Measurements from ENCODE around the gene PIP5K1C. TPM values are rescaled to one million over a fixed set of nuclear protein-coding genes. Genes with fewer than 3 reads are reported as not detected.

The PIP5K1C gene
- total RNA-seq, 1 donor from 2014 or later = 42.0 TPM

DNA sequence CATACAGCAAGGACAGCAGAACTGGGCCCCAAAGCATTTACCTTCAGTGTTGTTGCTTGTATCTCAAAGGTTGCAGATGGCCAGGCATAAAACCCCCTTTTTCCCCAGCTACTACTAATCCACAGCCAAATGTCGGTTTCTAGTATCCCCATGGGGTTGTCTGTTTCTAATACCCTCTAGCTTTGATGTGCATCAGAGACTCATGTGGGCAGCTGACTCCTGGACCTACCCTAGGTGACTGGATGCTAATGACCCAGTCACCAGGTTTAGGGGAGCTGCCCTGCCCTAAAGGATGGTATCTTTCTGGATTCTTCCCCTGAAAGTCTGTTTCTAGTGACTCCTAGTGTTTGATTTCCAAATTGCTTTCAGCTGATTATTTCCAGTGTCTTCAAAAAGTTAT is 31.8 kb upstream of the PIP5K1C start:
- no peaks in the 10 kb centered on the region for H3K9me3 ChIP-seq (ENCODE audit: insufficient read depth, low read depth, low read length)
- Mint-ChIP-seq H3K4me1 (ENCODE audit: low read depth, unreplicated experiment) (no peaks in the 10 kb centered on the region), H3K9me3 (ENCODE audit: unreplicated experiment) (no peaks in the 10 kb centered on the region), H3K27me3 (ENCODE audit: low read depth, unreplicated experiment) (peaks cover 13% of the 10 kb centered on the region), H3K4me3 (ENCODE audit: unreplicated experiment) (no peak overlapping the region), H3K27ac (ENCODE audit: unreplicated experiment) (no peak overlapping the region), H3K36me3 (ENCODE audit: low read depth, unreplicated experiment) (no peaks in the 10 kb centered on the region)
- no peak for TF ChIP-seq EZH2 (IDR thresholded peaks at IDR 0.05; ENCODE audit: insufficient read depth, low read length)
- TF ChIP-seq, protein P1, sequence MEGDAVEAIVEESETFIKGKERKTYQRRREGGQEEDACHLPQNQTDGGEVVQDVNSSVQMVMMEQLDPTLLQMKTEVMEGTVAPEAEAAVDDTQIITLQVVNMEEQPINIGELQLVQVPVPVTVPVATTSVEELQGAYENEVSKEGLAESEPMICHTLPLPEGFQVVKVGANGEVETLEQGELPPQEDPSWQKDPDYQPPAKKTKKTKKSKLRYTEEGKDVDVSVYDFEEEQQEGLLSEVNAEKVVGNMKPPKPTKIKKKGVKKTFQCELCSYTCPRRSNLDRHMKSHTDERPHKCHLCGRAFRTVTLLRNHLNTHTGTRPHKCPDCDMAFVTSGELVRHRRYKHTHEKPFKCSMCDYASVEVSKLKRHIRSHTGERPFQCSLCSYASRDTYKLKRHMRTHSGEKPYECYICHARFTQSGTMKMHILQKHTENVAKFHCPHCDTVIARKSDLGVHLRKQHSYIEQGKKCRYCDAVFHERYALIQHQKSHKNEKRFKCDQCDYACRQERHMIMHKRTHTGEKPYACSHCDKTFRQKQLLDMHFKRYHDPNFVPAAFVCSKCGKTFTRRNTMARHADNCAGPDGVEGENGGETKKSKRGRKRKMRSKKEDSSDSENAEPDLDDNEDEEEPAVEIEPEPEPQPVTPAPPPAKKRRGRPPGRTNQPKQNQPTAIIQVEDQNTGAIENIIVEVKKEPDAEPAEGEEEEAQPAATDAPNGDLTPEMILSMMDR (IDR thresholded peaks at IDR 0.05; ENCODE audit: insufficient read depth, low read depth, low read length) = no peak
- H2AFZ ChIP-seq (ENCODE audit: low read depth, low read length) = no peak overlapping the region
- H3K79me2 ChIP-seq (ENCODE audit: insufficient read depth, low read length) = no peaks in the 10 kb centered on the region
- H3K36me3 ChIP-seq (ENCODE audit: insufficient read depth, low read length) = no peaks in the 10 kb centered on the region
- H4K20me1 ChIP-seq (ENCODE audit: insufficient read depth, low read length) = no peaks in the 10 kb centered on the region
- H3K4me3 ChIP-seq (ENCODE audit: insufficient read depth, low read depth, low read length) = no peak overlapping the region
- no peak overlapping the region for H3K27ac ChIP-seq (ENCODE audit: low read depth, low read length)
- H3K27me3 ChIP-seq (ENCODE audit: insufficient read depth, low read length) = no peaks in the 10 kb centered on the region
- FAIRE-seq (no peak), DNase-seq (ENCODE audit: low read depth) (no peak)
- no peak overlapping the region for H3K9ac ChIP-seq (ENCODE audit: low read length)
- no peak overlapping the region for H3K4me2 ChIP-seq (ENCODE audit: low read length)
- no peaks in the 10 kb centered on the region for H3K4me1 ChIP-seq (ENCODE audit: insufficient read depth, low read length)

DNA sequence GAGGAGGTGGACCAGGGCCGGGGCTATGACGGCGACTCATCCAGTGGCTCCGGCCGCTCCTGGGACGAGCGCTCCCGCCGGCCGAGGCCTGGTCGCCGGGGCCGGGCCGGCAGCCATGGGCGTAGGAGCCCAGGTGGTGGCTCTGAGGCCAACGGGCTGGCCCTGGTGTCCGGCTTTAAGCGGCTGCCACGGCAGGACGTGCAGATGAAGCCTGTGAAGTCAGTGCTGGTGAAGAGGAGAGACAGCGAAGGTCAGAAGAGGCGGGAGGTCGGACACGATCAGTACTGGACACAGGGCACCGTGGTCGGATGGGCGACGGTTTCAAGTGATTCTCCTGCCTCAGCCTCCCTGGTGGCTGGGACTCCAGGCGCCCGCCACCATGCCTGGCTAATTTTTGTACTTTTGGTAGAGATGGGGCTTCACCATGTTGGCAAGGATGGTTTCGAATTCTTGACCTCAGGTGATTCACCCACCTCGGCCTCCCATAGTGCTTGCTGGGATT is 30.2 kb upstream of the PIP5K1C start:
- H3K27ac Mint-ChIP-seq (ENCODE audit: unreplicated experiment) = no peak overlapping the region
- DNase-seq (ENCODE audit: low read depth) (no peak), FAIRE-seq (no peak)
- H3K9ac ChIP-seq (ENCODE audit: low read length) = no peak overlapping the region
- H3K27ac ChIP-seq (ENCODE audit: low read depth, low read length) = no peak overlapping the region
- H2AFZ ChIP-seq (ENCODE audit: low read depth, low read length) = no peak overlapping the region
- no peaks in the 10 kb centered on the region for H4K20me1 ChIP-seq (ENCODE audit: insufficient read depth, low read length)
- H3K36me3 ChIP-seq (ENCODE audit: insufficient read depth, low read length) = no peaks in the 10 kb centered on the region
- no peak overlapping the region for H3K4me2 ChIP-seq (ENCODE audit: low read length)
- no peaks in the 10 kb centered on the region for H3K9me3 Mint-ChIP-seq (ENCODE audit: unreplicated experiment)
- H3K4me3 ChIP-seq (ENCODE audit: insufficient read depth, low read depth, low read length) = no peak overlapping the region
- peaks cover 11% of the 10 kb centered on the region for H3K27me3 Mint-ChIP-seq (ENCODE audit: low read depth, unreplicated experiment)
- no peaks in the 10 kb centered on the region for H3K4me1 ChIP-seq (ENCODE audit: insufficient read depth, low read length)
- H3K79me2 ChIP-seq (ENCODE audit: insufficient read depth, low read length) = no peaks in the 10 kb centered on the region
- no peaks in the 10 kb centered on the region for H3K9me3 ChIP-seq (ENCODE audit: insufficient read depth, low read depth, low read length)
- no peaks in the 10 kb centered on the region for H3K36me3 Mint-ChIP-seq (ENCODE audit: low read depth, unreplicated experiment)
- TF ChIP-seq, protein P1 (IDR thresholded peaks at IDR 0.05; ENCODE audit: insufficient read depth, low read depth, low read length) = no peak
- no peaks in the 10 kb centered on the region for H3K4me1 Mint-ChIP-seq (ENCODE audit: low read depth, unreplicated experiment)
- no peak overlapping the region for H3K4me3 Mint-ChIP-seq (ENCODE audit: unreplicated experiment)
- H3K27me3 ChIP-seq (ENCODE audit: insufficient read depth, low read length) = no peaks in the 10 kb centered on the region

DNA sequence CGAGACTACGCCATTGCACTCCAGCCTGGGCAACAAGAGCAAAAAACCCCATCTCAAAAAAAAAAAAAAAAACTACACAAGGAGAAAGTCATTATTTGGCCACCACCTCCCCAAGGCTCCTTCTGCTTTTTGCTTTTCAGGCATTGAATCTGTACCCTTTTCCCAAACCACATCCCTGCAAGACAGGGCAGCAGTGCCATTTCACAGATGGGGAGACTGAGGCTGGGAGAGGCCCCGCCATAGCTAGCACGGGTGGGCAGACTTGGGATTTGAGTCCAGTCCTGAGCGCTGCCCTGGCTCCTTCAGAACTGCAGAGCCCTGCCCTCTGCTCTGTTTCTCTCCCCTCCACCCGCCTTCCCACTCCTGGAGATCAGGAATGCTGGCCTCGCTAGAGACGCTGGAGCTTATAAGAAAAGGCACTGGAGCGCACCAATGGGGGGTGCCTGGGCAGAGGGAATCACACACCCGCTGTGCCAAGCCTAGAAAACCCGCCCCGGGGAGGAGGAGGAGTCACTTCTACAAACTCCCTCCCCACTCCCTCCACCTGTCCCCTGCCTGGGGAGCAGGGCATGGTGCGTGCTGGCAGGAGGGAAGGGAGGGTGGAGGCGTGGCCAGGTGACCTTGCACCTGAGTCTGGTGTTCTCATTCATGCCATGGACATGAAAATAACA is 25.5 kb upstream of the PIP5K1C start:
- H3K9ac ChIP-seq (ENCODE audit: low read length) = no peak overlapping the region
- no peaks in the 10 kb centered on the region for H4K20me1 ChIP-seq (ENCODE audit: insufficient read depth, low read length)
- H3K27ac ChIP-seq (ENCODE audit: low read depth, low read length) = no peak overlapping the region
- FAIRE-seq (no peak), DNase-seq (ENCODE audit: low read depth) (no peak)
- no peak for TF ChIP-seq EZH2 (IDR thresholded peaks at IDR 0.05; ENCODE audit: insufficient read depth, low read length)
- TF ChIP-seq, protein P1 (IDR thresholded peaks at IDR 0.05; ENCODE audit: insufficient read depth, low read depth, low read length) = no peak
- H3K36me3 Mint-ChIP-seq (ENCODE audit: low read depth, unreplicated experiment) = no peaks in the 10 kb centered on the region
- no peaks in the 10 kb centered on the region for H3K79me2 ChIP-seq (ENCODE audit: insufficient read depth, low read length)
- no peaks in the 10 kb centered on the region for H3K9me3 Mint-ChIP-seq (ENCODE audit: unreplicated experiment)
- H3K27ac Mint-ChIP-seq (ENCODE audit: unreplicated experiment) = no peak overlapping the region
- H3K27me3 ChIP-seq (ENCODE audit: insufficient read depth, low read length) = peaks cover 17% of the 10 kb centered on the region
- H2AFZ ChIP-seq (ENCODE audit: low read depth, low read length) = no peak overlapping the region
- H3K36me3 ChIP-seq (ENCODE audit: insufficient read depth, low read length) = no peaks in the 10 kb centered on the region
- H3K27me3 Mint-ChIP-seq (ENCODE audit: low read depth, unreplicated experiment) = peaks cover 14% of the 10 kb centered on the region
- no peak overlapping the region for H3K4me2 ChIP-seq (ENCODE audit: low read length)
- no peaks in the 10 kb centered on the region for H3K9me3 ChIP-seq (ENCODE audit: insufficient read depth, low read depth, low read length)
- H3K4me3 Mint-ChIP-seq (ENCODE audit: unreplicated experiment) = no peak overlapping the region
- no peaks in the 10 kb centered on the region for H3K4me1 Mint-ChIP-seq (ENCODE audit: low read depth, unreplicated experiment)
- H3K4me1 ChIP-seq (ENCODE audit: insufficient read depth, low read length) = no peaks in the 10 kb centered on the region
- H3K4me3 ChIP-seq (ENCODE audit: insufficient read depth, low read depth, low read length) = no peak overlapping the region

All from astrocyte (in vitro differentiated cells and primary cell).